NK-92 (cell line): Measurements from ENCODE around the gene GPC6.
"Not testable (repeated sequence)": the region's sequence is repeated elsewhere in the genome, so short reads cannot be mapped to it uniquely, and the experiment has no call there.

Experiments used
- DNase-seq: peaks from one replicate; lab custom pipeline; 2025; ENCODE audit not compliant: unreplicated experiment; lab: John Stamatoyannopoulos, UW

GPC6 gene

GRCh38 chr13:93422980-93423543 lies 196.5 kb downstream of the GPC6 start:
- DNase-seq, result no peak

- no peak for DNase-seq
Measured at GRCh38 chr13:93425411-93425810, 198.8 kb downstream of the GPC6 start.

GRCh38 chr13:93430381-93430780 lies 203.8 kb downstream of the GPC6 start:
- DNase-seq, result no peak

GRCh38 chr13:93435651-93436050 lies 209.0 kb downstream of the GPC6 start:
- no peak for DNase-seq

GRCh38 chr13:93437081-93437480 lies 210.5 kb downstream of the GPC6 start:
- DNase-seq, result no peak

GRCh38 chr13:93446238-93446637 lies 219.6 kb downstream of the GPC6 start:
- no peak for DNase-seq

GRCh38 chr13:93450191-93450621 lies 223.6 kb downstream of the GPC6 start:
- DNase-seq, result no peak

- no peak for DNase-seq
Measured at GRCh38 chr13:93450761-93451160, 224.2 kb downstream of the GPC6 start.

GRCh38 chr13:93454676-93455235 lies 228.1 kb downstream of the GPC6 start:
- DNase-seq, result not testable (repeated sequence)

- no peak for DNase-seq
Measured at GRCh38 chr13:93455861-93456260, 229.3 kb downstream of the GPC6 start.

- DNase-seq, result no peak
Measured at GRCh38 chr13:93460005-93460404, 233.4 kb downstream of the GPC6 start.

- no peak for DNase-seq
Measured at GRCh38 chr13:93462151-93462550, 235.5 kb downstream of the GPC6 start.

- no peak for DNase-seq
Measured at GRCh38 chr13:93466502-93467036, 240.0 kb downstream of the GPC6 start.

- DNase-seq, result no peak
Measured at GRCh38 chr13:93467175-93467574, 240.6 kb downstream of the GPC6 start.

GRCh38 chr13:93468433-93468832 lies 241.8 kb downstream of the GPC6 start:
- DNase-seq, result no peak

- no peak for DNase-seq
Measured at GRCh38 chr13:93472296-93472695, 245.7 kb downstream of the GPC6 start.

GRCh38 chr13:93472814-93473296 lies 246.2 kb downstream of the GPC6 start:
- no peak for DNase-seq

GRCh38 chr13:93473441-93474270 lies 247.0 kb downstream of the GPC6 start:
- DNase-seq, result no peak

- no peak for DNase-seq
Measured at GRCh38 chr13:93476175-93476574, 249.6 kb downstream of the GPC6 start.

- no peak for DNase-seq
Measured at GRCh38 chr13:93477238-93477637, 250.6 kb downstream of the GPC6 start.

GRCh38 chr13:93480553-93481106 lies 254.0 kb downstream of the GPC6 start:
- no peak for DNase-seq

GRCh38 chr13:93496117-93496516 lies 269.5 kb downstream of the GPC6 start:
- not testable (repeated sequence) for DNase-seq
